HG03442 (cell line): Measurements from ENCODE around the gene MYH11.
"Not testable (repeated sequence)": the region's sequence is repeated elsewhere in the genome, so short reads cannot be mapped to it uniquely, and the experiment has no call there.

Experiments
- ATAC-seq: cut with Tn5 transposase; IDR thresholded peaks from one replicate; pipeline ENCODE4 v1.9.1; 2021; ENCODE audit warnings: mild to moderate bottlenecking, moderate library complexity; ENCODE audit not compliant: unreplicated experiment

The MYH11 gene

GRCh38 chr16:15879255-15879811 is 22.5 kb upstream of the MYH11 start:
- ATAC-seq, result no peak

- ATAC-seq, result no peak
Observed at GRCh38 chr16:15876503-15876902, 19.7 kb upstream of the MYH11 start.

GRCh38 chr16:15874745-15875314 is 18.0 kb upstream of the MYH11 start:
- ATAC-seq, result no peak

- no peak for ATAC-seq
Observed at GRCh38 chr16:15873737-15874136, 16.9 kb upstream of the MYH11 start.

GRCh38 chr16:15873301-15873700 is 16.5 kb upstream of the MYH11 start:
- no peak for ATAC-seq

GRCh38 chr16:15870011-15870410 is 13.2 kb upstream of the MYH11 start:
- ATAC-seq, result no peak

GRCh38 chr16:15866451-15866850 is 9.6 kb upstream of the MYH11 start:
- ATAC-seq, result no peak

GRCh38 chr16:15865742-15866141 is 8.9 kb upstream of the MYH11 start:
- ATAC-seq, result no peak

- ATAC-seq, result no peak
Observed at GRCh38 chr16:15864939-15865338, 8.1 kb upstream of the MYH11 start.

GRCh38 chr16:15861996-15862395 is 5.2 kb upstream of the MYH11 start:
- ATAC-seq, result no peak

- ATAC-seq, result no peak
Observed at GRCh38 chr16:15858921-15859668, 2.3 kb upstream of the MYH11 start.

GRCh38 chr16:15857724-15858560 is 1.1 kb upstream of the MYH11 start:
- no peak for ATAC-seq

GRCh38 chr16:15856182-15856581 is 646 bp downstream of the MYH11 start:
- no peak for ATAC-seq

GRCh38 chr16:15855704-15856003 is 1.2 kb downstream of the MYH11 start:
- no peak for ATAC-seq

- no peak for ATAC-seq
Observed at GRCh38 chr16:15854906-15855703, 1.7 kb downstream of the MYH11 start.

- no peak for ATAC-seq
Observed at GRCh38 chr16:15854061-15854460, 2.8 kb downstream of the MYH11 start.

GRCh38 chr16:15853021-15853420 is 3.8 kb downstream of the MYH11 start:
- no peak for ATAC-seq

- ATAC-seq, result not testable (repeated sequence)
Observed at GRCh38 chr16:15850555-15850954, 6.3 kb downstream of the MYH11 start.

- no peak for ATAC-seq
Observed at GRCh38 chr16:15849209-15849981, 7.4 kb downstream of the MYH11 start.

GRCh38 chr16:15847611-15848175 is 9.1 kb downstream of the MYH11 start:
- no peak for ATAC-seq
